HG02840 (cell line): ENCODE measurements around the gene FRMD1.

Experiments used
- ATAC-seq: cut with Tn5 transposase; IDR thresholded peaks from one replicate; pipeline ENCODE4 v1.9.1; 2021; ENCODE audit warnings: mild to moderate bottlenecking, moderate library complexity, moderate number of reproducible peaks; ENCODE audit not compliant: unreplicated experiment, low FRiP score

The FRMD1 gene

DNA sequence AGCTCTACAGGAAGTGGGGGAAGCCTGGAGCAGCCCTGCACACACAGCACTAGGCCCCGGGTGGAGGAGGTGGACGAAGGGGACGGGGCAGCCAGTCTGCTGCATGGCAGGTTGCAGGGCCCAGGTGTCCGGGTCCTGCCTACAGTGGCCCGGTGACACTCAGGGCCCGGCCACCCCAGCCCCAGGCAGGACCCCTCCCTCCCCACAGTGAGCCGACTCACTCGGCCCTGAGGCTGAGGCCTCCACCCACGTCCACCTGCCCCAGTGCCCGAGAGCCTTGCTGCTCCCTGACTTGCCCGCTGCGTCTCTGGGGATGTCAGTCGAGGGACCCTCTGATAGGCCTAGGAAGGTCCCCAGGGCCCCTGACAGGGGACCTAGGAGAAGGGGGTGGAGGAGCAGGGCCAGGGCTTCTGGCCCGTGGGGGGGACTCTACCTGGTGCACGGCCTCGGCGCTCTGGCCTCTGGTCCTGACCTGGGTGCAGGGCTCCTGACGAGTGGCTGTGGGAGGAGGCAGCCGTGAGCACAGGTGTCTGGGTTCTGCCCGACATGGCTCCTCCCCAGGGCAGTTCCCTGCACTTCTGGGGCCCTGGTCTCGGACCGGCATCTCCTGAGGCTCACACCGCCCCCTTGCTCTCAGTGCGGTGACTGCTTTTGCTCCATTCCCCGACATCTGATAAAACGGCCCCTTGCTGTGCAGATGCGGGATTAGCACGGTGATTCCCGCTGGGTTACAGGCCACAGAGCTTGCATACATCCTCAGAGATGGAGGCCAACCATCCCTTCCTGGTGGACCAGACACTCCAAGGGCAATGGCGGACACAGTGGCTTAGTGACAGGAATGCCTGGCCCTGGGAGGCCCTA lies 20.1 kb downstream of the FRMD1 start:
- no peak for ATAC-seq

DNA sequence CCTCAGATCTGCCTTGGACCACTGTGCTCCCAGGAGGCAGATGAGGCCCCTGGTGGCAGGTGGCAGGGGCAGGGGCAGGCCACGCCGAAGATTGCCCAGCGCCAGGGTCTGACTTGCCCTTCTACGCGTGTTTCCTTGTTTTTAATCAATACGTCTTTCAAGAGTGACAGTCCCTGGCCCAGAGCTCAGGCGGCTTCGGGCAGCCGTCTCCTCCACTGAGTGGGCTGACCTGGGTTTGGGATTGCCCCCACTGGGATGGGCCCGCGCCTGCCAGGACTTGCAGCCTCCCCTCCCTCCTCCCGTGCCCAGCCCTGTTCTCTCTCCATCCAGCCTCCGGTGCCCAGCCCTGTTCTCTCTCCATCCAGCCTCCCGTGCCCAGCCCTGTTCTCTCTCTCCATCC lies 21.2 kb downstream of the FRMD1 start:
- ATAC-seq: no peak

DNA sequence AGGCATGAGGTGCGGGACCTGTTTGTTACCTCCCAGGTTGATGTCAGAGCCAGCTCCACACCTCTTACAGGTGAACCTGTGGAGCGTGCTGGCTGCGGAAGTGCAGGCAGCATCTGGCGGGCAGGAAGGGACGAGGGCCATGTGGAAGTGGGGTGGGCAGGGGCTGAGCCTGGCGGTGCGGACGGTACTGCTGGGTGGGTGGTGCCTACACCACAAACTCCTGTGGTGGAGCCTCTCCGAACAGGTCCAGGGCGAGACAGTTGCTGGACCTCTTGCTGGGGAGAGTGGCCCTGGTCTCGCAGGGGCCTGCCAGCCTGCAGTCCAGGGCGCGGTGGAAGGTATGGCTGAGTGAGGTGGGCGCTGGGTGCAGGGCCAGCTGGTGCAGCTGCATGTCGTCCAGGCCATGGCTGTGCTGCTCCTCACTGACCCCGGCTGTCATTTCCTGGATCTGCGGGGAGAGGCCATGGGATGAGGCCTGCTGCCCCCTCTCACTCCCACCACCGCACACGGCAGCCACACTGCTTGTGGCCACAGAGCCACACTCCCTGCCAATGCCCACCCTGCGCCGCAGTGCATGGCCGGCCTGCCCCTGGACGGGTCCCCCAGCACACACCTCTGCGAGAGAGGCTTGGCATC lies 22.0 kb downstream of the FRMD1 start:
- no peak for ATAC-seq

GRCh38 chr6:168055696-168056489 lies 23.1 kb downstream of the FRMD1 start:
- no peak for ATAC-seq

- no peak for ATAC-seq
Measured at GRCh38 chr6:168054765-168055560, 24.0 kb downstream of the FRMD1 start.

GRCh38 chr6:168053957-168054471 lies 25.0 kb downstream of the FRMD1 start:
- ATAC-seq: no peak

DNA sequence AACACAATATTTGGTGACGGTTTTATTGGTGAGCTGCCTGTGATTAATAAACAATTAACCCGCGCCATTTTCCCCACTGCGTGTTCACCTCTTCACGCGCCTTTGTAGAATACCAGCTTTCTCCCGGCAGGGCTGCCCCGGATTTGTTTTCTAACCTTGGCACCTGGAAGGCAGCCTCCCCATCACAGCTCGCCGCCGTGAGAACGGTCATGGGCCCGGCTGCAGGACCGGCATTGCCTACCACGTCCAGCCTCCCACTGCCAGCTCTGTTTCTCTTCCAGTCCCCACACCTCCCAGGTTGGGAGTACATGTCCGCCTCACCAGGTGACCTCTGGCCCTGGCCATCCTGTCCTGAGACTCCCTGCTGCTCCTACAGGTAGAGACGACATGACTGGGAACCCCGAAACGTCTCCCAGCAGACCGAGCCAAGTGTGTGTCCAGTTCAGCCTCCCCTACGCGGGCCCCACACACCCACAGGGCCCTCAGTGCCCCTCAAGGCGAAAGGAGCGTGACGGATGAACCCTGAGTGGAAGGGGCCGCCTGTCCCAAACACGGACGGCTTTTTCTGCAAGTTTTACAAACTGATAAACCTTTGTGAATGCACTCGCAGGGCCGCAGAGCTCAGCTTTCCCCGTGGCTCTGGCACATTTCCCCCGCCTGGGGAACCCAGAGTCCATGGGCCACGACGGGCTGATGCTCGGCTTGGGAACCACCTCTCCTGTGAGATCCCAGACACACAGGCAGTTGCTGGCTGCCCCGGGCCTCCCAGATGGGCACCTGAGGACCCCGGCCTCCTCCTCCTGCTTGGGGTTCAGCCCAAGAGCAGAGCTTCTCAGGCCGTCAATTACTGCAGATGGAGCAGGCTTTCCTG lies 25.7 kb downstream of the FRMD1 start:
- no peak for ATAC-seq

DNA sequence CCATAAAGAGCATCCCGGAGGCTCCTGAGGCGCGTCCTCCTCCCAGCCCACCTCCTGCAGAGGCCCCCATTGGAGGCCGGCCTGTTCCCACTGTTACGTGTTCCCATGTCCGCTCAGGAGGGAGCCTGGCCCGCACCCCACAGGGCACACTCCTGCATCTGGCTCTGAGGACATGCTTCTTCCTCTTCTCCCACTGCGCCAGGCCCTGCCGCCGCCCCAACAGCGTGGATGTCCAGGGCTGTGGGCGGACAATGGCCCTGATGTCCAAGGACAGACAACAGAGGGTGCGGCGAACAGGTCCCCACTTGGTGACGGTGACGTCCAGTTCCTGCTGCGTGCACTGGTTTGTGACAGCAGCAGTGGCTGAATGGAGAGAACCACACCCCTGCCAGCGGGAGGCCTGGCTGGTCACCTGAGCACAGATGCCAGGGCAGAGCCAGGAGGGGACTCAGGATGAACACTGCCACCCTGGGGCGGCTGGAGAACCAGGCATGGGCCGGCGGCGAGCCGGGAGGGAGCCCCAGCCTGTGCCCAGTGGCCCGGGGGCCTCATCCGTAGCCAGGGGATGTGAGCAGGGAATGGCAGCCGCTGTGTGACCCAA lies 26.6 kb downstream of the FRMD1 start:
- ATAC-seq: no peak

GRCh38 chr6:168051648-168052047 lies 27.4 kb downstream of the FRMD1 start:
- no peak for ATAC-seq

DNA sequence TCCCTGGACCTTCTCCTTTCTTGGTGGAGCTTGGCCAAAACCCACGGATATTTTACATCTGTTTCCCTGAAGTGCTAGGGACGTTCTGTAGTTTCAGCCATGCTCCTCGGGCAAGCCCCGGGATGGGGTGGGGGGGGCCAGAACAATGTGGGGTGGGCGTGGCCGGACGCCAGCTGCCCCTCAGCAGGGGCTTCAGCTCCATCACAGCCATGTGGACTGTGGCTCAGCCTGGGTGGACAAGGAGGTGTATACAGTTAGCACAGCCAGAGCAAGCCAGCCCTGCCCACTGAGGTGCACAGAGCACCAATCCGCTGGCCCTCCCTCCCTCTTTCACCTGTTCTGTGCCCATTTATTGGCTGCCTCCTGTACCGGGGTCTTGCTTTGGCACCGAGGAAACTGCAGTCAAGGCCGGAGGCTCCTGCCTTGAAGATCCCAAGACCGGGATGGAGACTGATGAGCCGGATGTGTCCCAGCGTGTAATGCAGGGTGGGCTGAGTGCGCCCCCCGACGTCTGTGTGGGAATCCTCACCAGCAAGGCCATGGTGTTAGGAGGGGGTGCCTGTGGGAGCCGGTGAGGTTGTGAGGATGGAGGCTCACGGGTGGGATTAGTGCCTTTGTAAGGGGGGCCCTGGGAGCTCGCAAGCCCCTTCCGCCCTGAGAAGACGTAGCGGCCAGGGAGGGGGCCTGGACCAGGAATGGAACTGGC lies 28.0 kb downstream of the FRMD1 start:
- ATAC-seq: no peak

DNA sequence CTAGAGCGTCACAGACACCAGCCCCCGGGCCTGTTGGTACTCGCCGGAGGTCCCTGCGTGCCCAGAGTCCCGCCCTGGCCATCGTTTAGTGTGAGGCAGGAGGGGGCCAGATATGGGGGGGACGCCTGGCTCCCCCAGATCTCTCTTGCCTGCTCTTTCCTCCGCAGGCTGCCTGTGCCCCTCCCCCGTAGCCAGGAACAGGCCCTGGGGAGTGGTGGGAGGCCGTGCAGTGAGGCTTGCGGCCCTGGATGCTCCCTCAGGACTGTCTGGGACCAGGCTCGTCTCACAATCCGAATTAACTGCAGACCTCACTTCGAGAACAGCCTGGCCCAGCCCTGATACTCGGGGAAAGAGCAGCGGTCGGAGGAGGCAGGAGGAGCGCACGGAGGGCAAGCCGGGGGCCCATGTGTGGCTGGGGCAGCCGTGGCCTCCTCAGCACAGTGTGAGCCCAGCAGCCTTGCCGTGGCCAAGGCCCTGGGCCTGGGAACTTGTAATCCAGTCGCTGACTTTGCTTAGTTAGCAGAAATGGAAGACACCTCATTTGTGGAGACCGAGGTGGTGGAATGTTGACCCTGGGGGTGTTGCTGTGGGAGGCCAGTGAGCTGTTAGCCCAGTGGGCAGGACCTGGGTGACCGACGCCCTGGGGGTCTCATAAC lies 28.7 kb downstream of the FRMD1 start:
- no peak for ATAC-seq

- no peak for ATAC-seq
Measured at GRCh38 chr6:168049706-168050224, 29.2 kb downstream of the FRMD1 start.

DNA sequence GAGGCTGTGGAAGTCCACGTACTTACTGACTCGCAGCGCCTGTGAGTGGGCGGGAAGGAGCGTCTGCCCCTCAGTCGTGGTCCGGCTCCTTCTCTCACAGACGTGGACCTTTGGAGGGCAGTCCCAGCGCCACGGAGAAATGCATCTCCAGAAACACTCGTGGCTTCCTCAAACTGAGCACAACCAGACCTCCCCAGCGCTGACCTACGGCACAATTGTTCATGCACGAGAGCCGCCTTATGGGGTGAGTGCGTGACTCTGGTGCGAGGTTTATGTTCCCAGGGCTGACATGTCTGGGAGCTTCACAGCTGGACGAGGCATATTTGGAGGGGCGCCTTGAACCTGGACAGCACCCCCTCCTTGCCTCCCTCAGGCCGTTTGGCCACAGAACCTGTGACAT lies 29.7 kb downstream of the FRMD1 start:
- no peak for ATAC-seq

- ATAC-seq: no peak
Measured at GRCh38 chr6:168048724-168049025, 30.3 kb downstream of the FRMD1 start.

DNA sequence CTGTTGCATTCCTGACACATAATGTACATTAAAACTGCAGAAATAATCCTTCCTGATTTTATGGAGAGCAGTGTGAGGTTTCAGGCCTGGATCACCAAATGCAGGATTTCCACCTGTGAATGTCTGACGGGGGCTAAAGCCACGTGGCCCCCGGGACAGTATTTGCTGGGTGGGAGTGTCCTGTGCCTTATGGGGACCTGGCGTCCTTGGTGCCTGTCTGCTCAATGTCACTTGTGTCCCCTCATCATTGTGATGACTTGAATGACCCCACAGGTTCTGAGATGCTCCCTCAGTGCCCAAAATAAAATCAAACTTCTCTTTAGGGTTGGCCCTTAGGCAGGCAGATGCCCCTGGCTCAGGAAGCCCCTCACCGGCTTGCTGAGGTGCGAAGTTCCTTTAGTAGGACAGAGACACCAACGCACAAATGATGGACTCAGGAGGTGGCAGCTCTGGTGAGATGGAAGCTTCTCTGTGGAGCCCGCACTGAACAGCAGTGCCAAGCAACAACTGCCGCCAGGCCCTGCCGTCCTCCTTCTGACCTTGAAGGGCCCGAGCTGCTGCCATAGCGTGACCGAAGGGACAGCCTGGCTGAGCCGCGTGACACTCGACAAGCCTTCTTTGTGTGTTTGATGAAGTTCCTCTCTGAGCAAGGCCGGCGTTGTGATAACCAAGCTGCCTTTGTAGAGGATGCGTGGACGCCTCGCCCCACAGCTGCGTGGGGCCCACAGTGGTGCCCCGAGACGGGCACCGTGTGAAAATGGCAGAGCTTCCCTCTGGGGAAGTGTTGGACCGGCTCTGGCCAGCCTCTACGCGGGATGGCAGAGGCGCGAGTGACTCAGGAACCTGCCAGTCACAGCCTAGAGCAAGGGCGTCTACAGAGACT lies 30.9 kb downstream of the FRMD1 start:
- ATAC-seq: no peak

GRCh38 chr6:168046696-168047095 lies 32.3 kb downstream of the FRMD1 start:
- ATAC-seq: no peak
